ENCODE data around the gene LARGE1. TPM values are rescaled to one million over a fixed set of nuclear protein-coding genes. Genes with fewer than 3 reads are reported as not detected.

The LARGE1 gene
- total and polyA plus RNA-seq, 2 of the 8 experiments (the other 6 are each of a cell fraction or from before 2014, with no cell fraction given), result 43.7 to 83.0 TPM

DNA sequence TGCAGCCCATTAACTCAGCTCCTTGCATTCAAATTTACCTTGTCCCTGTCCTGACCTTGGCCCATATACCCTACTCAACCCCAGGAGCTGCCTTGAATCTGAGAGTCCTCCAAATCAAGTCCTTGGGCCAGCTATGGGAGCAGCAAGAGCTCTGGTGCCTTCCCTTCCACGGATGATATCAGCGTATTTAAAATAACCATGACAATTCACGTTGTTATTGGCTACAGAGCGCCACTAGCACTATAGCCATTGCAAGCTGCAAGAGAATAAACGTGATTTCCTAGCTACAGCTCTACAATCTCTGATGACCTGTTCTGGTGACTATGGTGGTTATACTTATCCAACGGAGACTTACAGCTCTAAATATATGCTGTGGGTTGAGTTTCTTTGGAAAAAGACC, 357.8 kb downstream of the LARGE1 start (continued):
- TF ChIP-seq, protein P1, sequence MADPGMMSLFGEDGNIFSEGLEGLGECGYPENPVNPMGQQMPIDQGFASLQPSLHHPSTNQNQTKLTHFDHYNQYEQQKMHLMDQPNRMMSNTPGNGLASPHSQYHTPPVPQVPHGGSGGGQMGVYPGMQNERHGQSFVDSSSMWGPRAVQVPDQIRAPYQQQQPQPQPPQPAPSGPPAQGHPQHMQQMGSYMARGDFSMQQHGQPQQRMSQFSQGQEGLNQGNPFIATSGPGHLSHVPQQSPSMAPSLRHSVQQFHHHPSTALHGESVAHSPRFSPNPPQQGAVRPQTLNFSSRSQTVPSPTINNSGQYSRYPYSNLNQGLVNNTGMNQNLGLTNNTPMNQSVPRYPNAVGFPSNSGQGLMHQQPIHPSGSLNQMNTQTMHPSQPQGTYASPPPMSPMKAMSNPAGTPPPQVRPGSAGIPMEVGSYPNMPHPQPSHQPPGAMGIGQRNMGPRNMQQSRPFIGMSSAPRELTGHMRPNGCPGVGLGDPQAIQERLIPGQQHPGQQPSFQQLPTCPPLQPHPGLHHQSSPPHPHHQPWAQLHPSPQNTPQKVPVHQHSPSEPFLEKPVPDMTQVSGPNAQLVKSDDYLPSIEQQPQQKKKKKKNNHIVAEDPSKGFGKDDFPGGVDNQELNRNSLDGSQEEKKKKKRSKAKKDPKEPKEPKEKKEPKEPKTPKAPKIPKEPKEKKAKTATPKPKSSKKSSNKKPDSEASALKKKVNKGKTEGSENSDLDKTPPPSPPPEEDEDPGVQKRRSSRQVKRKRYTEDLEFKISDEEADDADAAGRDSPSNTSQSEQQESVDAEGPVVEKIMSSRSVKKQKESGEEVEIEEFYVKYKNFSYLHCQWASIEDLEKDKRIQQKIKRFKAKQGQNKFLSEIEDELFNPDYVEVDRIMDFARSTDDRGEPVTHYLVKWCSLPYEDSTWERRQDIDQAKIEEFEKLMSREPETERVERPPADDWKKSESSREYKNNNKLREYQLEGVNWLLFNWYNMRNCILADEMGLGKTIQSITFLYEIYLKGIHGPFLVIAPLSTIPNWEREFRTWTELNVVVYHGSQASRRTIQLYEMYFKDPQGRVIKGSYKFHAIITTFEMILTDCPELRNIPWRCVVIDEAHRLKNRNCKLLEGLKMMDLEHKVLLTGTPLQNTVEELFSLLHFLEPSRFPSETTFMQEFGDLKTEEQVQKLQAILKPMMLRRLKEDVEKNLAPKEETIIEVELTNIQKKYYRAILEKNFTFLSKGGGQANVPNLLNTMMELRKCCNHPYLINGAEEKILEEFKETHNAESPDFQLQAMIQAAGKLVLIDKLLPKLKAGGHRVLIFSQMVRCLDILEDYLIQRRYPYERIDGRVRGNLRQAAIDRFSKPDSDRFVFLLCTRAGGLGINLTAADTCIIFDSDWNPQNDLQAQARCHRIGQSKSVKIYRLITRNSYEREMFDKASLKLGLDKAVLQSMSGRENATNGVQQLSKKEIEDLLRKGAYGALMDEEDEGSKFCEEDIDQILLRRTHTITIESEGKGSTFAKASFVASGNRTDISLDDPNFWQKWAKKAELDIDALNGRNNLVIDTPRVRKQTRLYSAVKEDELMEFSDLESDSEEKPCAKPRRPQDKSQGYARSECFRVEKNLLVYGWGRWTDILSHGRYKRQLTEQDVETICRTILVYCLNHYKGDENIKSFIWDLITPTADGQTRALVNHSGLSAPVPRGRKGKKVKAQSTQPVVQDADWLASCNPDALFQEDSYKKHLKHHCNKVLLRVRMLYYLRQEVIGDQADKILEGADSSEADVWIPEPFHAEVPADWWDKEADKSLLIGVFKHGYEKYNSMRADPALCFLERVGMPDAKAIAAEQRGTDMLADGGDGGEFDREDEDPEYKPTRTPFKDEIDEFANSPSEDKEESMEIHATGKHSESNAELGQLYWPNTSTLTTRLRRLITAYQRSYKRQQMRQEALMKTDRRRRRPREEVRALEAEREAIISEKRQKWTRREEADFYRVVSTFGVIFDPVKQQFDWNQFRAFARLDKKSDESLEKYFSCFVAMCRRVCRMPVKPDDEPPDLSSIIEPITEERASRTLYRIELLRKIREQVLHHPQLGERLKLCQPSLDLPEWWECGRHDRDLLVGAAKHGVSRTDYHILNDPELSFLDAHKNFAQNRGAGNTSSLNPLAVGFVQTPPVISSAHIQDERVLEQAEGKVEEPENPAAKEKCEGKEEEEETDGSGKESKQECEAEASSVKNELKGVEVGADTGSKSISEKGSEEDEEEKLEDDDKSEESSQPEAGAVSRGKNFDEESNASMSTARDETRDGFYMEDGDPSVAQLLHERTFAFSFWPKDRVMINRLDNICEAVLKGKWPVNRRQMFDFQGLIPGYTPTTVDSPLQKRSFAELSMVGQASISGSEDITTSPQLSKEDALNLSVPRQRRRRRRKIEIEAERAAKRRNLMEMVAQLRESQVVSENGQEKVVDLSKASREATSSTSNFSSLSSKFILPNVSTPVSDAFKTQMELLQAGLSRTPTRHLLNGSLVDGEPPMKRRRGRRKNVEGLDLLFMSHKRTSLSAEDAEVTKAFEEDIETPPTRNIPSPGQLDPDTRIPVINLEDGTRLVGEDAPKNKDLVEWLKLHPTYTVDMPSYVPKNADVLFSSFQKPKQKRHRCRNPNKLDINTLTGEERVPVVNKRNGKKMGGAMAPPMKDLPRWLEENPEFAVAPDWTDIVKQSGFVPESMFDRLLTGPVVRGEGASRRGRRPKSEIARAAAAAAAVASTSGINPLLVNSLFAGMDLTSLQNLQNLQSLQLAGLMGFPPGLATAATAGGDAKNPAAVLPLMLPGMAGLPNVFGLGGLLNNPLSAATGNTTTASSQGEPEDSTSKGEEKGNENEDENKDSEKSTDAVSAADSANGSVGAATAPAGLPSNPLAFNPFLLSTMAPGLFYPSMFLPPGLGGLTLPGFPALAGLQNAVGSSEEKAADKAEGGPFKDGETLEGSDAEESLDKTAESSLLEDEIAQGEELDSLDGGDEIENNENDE (IDR thresholded peaks at IDR 0.05; ENCODE audit: insufficient replicate concordance, low read length), result no peak
- TF ChIP-seq ASH2L (IDR thresholded peaks at IDR 0.05; ENCODE audit: low read length) (no peak), RXRA (IDR thresholded peaks at IDR 0.05; ENCODE audit: insufficient read depth, low read depth, low read length) (no peak), SP2 (IDR thresholded peaks at IDR 0.05; ENCODE audit: low read length) (no peak), EGR1 (IDR thresholded peaks at IDR 0.05; ENCODE audit: borderline replicate concordance, low read depth, low read length) (no peak), TCF12 (IDR thresholded peaks at IDR 0.05; ENCODE audit: low read depth, low read length) (no peak)
